RWPE1 (cell line): ENCODE measurements around the gene JMJD6.

ENCODE experiments used
- CTCF ChIA-PET: fragments of 350-600 bp; sonication (Branson Sonifier 250); formaldehyde crosslinking; extraction: SDS; loops from one replicate; lab custom pipeline; 2021; lab: Yijun Ruan, JAX
- POLR2A ChIA-PET: fragments of 400-600 bp; formaldehyde crosslinking; extraction: SDS; loops from one replicate; lab custom pipeline; 2020; ENCODE audit warnings: antibody characterized with exemption; ENCODE audit not compliant: low non-redundant PET; lab: Yijun Ruan, JAX
- DNase-seq: peaks from one replicate; pipeline ENCODE4 v3.0.0; 2012; ENCODE audit warnings: low spot score
- H3K27ac ChIP-seq: fragments of 450-650 bp; 2 replicates; pipeline ENCODE4 v1.5.1; 2017
- CTCF ChIP-seq: fragments of 450-650 bp; conservative IDR thresholded peaks from 2 replicates; pipeline ENCODE4 v1.5.1; 2017; ENCODE audit warnings: low read depth, mild to moderate bottlenecking

The JMJD6 gene

GRCh38 chr17:76737082-76737675 is 10.8 kb upstream of the JMJD6 start, which contains the start of gene SRSF2:
Gene SRSF2, minus strand, starts transcription at chr17:76737331. Its CDS starts 171 bp downstream, at chr17:76737160.
- DNase-seq = peak; percentile 99
- no peak for TF ChIP-seq CTCF
- peak within 1 kb of the TSS; percentile 96 for H3K27ac ChIP-seq
- CTCF ChIA-PET = interaction anchor here (0.6 kb wide), 1 partner anchor 21 kb away, joined by 3 read pairs; no protein-coding TSS in a partner anchor
- POLR2A ChIA-PET = interaction anchor here (0.9 kb wide), 1 partner anchor 9 kb away, joined by 5 read pairs; no protein-coding TSS in a partner anchor

GRCh38 chr17:76736349-76737081 is 10.1 kb upstream of the JMJD6 start:
- ChIA-PET POLR2A (interaction anchor here (0.9 kb wide), 2 partner anchors 8 to 11 kb away, joined by 5 read pairs; no protein-coding TSS in a partner anchor), CTCF (interaction anchor here (0.6 kb wide), 1 partner anchor 22 kb away, joined by 3 read pairs; no protein-coding TSS in a partner anchor)
- peak; percentile 40 for DNase-seq
- H3K27ac ChIP-seq = peak overlapping the region; percentile 96
- TF ChIP-seq CTCF = no peak; the same call in 1 of the 2 replicates

- DNase-seq = no peak
- H3K27ac ChIP-seq = peak overlapping the region; percentile 96
- TF ChIP-seq CTCF = no peak
- CTCF ChIA-PET = no interaction called here
- POLR2A ChIA-PET = interaction anchor here (0.6 to 0.9 kb wide), 2 partner anchors 9 to 10 kb away, joined by 3 to 5 read pairs; no protein-coding TSS in a partner anchor
Measured at GRCh38 chr17:76735586-76736348, 9.4 kb upstream of the JMJD6 start.

- DNase-seq = no peak
- POLR2A ChIA-PET = interaction anchor here (0.6 kb wide), 1 partner anchor 8 kb away, joined by 3 read pairs; no protein-coding TSS in a partner anchor
- no peak for TF ChIP-seq CTCF
- H3K27ac ChIP-seq = no peak overlapping the region
- CTCF ChIA-PET = no interaction called here
Measured at GRCh38 chr17:76735006-76735405, 8.6 kb upstream of the JMJD6 start.

- TF ChIP-seq CTCF = no peak
- POLR2A ChIA-PET = no interaction called here
- no peak overlapping the region for H3K27ac ChIP-seq
- CTCF ChIA-PET = no interaction called here
- DNase-seq = no peak
Measured at GRCh38 chr17:76734080-76734840, 7.9 kb upstream of the JMJD6 start.
